ENCODE measurements around the gene AADAC.

GRCh38 chr3:151816091-151816604 is 2.2 kb downstream of the AADAC start:
- no peak for TF ChIP-seq POLR2A (IDR thresholded peaks at IDR 0.05)
- no peak for TF ChIP-seq CTCF (IDR thresholded peaks at IDR 0.05)
- TF ChIP-seq POLR2AphosphoS5 (IDR thresholded peaks at IDR 0.05): no peak
